Liver (tissue), 9 donors: ENCODE results near the gene CLINT1. TPM values are rescaled to one million over a fixed set of nuclear protein-coding genes. Genes with fewer than 3 reads are reported as not detected.

Source experiments
- DNase-seq: peaks from one replicate; pipeline ENCODE4 v3.0.0-alpha.2; 2017; ENCODE audit warnings: low spot score
- H3K27ac ChIP-seq, 2 donors: one replicate each; pipeline ENCODE4 v1.7.0; 2013; ENCODE audit warnings: inconsistent platforms in 2 of 2, low read length in 2 of 2, control low read depth in 1 of 2, low read depth in 1 of 2, mild to moderate bottlenecking in 1 of 2
- H3K27me3 ChIP-seq, 4 donors: one replicate each; pipeline versions ENCODE4 v1.6.1 to v1.7.0; 2013; ENCODE audit warnings: low read length in 3 of 4, inconsistent platforms in 1 of 4, mild to moderate bottlenecking in 1 of 4, moderate library complexity in 1 of 4; ENCODE audit not compliant: control insufficient read depth in 4 of 4, insufficient read depth in 4 of 4
- H3K36me3 ChIP-seq, 4 donors: one replicate each; pipeline versions ENCODE4 v1.6.1 to v1.7.0; 2013; ENCODE audit warnings: low read length in 3 of 4, mild to moderate bottlenecking in 3 of 4, low read depth in 1 of 4, moderate library complexity in 1 of 4; ENCODE audit not compliant: control insufficient read depth in 4 of 4, insufficient read depth in 3 of 4
- H3K4me1 ChIP-seq, 4 donors: one replicate each; pipeline versions ENCODE4 v1.6.1 to v1.7.0; 2013; ENCODE audit warnings: low read length in 3 of 4, mild to moderate bottlenecking in 3 of 4, moderate library complexity in 1 of 4; ENCODE audit not compliant: control insufficient read depth in 4 of 4, insufficient read depth in 4 of 4
- H3K4me3 ChIP-seq, 3 donors: one replicate each; pipeline versions ENCODE4 v1.6.1 to v1.7.0; 2013; ENCODE audit warnings: low read length in 3 of 3, control low read depth in 1 of 3, low read depth in 1 of 3, mild to moderate bottlenecking in 1 of 3
- H3K9ac ChIP-seq, 2 donors: one replicate each; pipeline ENCODE4 v1.7.0; 2013; ENCODE audit warnings: low read length in 2 of 2, mild to moderate bottlenecking in 2 of 2, moderate library complexity in 2 of 2, control low read depth in 1 of 2, low read depth in 1 of 2
- H3K9me3 ChIP-seq, 4 donors: one replicate each; pipeline versions ENCODE4 v1.6.1 to v1.7.0; 2013; ENCODE audit warnings: low read length in 3 of 4; ENCODE audit not compliant: control insufficient read depth in 4 of 4
- EGR1 ChIP-seq, 2 donors: IDR thresholded peaks; 2 replicates each; pipeline ENCODE4 v1.6.1; 2016 to 2018; ENCODE audit warnings: antibody characterized with exemption in 2 of 2, low read depth in 2 of 2
- FOXA1 ChIP-seq: IDR thresholded peaks from 2 replicates; pipeline ENCODE4 v1.6.1; 2016; ENCODE audit warnings: antibody characterized with exemption
- FOXA2 ChIP-seq: IDR thresholded peaks from 2 replicates; pipeline ENCODE4 v1.6.1; 2016; ENCODE audit warnings: antibody characterized with exemption
- GABPA ChIP-seq, 2 donors: IDR thresholded peaks in 1 of 2; conservative IDR thresholded peaks in 1 of 2; 2 replicates each; pipeline ENCODE4 v1.6.1; 2016; ENCODE audit warnings: antibody characterized with exemption in 2 of 2, mild to moderate bottlenecking in 1 of 2, moderate library complexity in 1 of 2
- HNF4A ChIP-seq, 2 donors: conservative IDR thresholded peaks; 2 replicates each; pipeline ENCODE4 v1.6.1; 2016; ENCODE audit warnings: antibody characterized with exemption in 2 of 2, mild to moderate bottlenecking in 2 of 2
- HNF4G ChIP-seq: IDR thresholded peaks from 2 replicates; pipeline ENCODE4 v1.6.1; 2016; ENCODE audit warnings: antibody characterized with exemption
- JUND ChIP-seq, 2 donors: IDR thresholded peaks; 2 replicates each; pipeline ENCODE4 v1.6.1; 2016; ENCODE audit warnings: antibody characterized with exemption in 2 of 2
- NR2F2 ChIP-seq: IDR thresholded peaks from 2 replicates; pipeline ENCODE4 v1.6.1; 2016; ENCODE audit warnings: antibody characterized with exemption
- RAD21 ChIP-seq, 2 donors: IDR thresholded peaks; 2 replicates each; pipeline ENCODE4 v1.6.1; 2016; ENCODE audit warnings: antibody characterized with exemption in 2 of 2, mild to moderate bottlenecking in 2 of 2
- RXRA ChIP-seq, 2 donors: IDR thresholded peaks; 2 replicates each; pipeline ENCODE4 v1.6.1; 2017 to 2018; ENCODE audit warnings: antibody characterized with exemption in 2 of 2, mild to moderate bottlenecking in 1 of 2
- SP1 ChIP-seq: IDR thresholded peaks from 2 replicates; pipeline ENCODE4 v1.6.1; 2018; ENCODE audit warnings: antibody characterized with exemption, mild to moderate bottlenecking
- TAF1 ChIP-seq: conservative IDR thresholded peaks from 2 replicates; pipeline ENCODE4 v1.6.1; 2016; ENCODE audit warnings: antibody characterized with exemption, mild to moderate bottlenecking
- YY1 ChIP-seq: IDR thresholded peaks from 2 replicates; pipeline ENCODE4 v1.6.1; 2016; ENCODE audit warnings: antibody characterized with exemption, mild to moderate bottlenecking
- WGBS: extraction: QIAGEN DNeasy Blood & Tissue Kit; methylation state at CpG from one replicate; pipeline ENCODE4 v1.1.7; 2013; 5-methylcytosine and 5-hydroxymethylcytosine counted together
- polyA plus RNA-seq, 2 donors: library from polyadenylated mRNA; stranded (reverse) in 1 of 2; unstranded in 1 of 2; fragments of 200-250 nt in 1 of 2; fragments of >200 nt in 1 of 2; fragmentation: Nextera tagmentation in 1 of 2; extraction: Ambion mirVana in 1 of 2; gene quantifications; one replicate each; pipeline versions ENCODE4 v1.2.1 to v1.2.3, GENCODE V29; 2013 to 2015
- total RNA-seq, 2 donors: library from RNA; depleted of rRNA; stranded (reverse); fragments of >200 nt; gene quantifications; one replicate each; pipeline ENCODE4 v1.2.3, GENCODE V29; 2014
- TF ChIP-seq, protein P1 (sequence below): fragments of 150-350 bp; IDR thresholded peaks from 2 replicates; pipeline ENCODE4 v1.5.1; 2017; ENCODE audit warnings: improper control_type of control experiment, low read depth, low read length; ENCODE audit not compliant: missing input control
- TF ChIP-seq, protein P2 (sequence below): IDR thresholded peaks from 2 replicates; pipeline ENCODE4 v1.6.1; 2016; ENCODE audit warnings: antibody characterized with exemption
- TF ChIP-seq, protein P3 (sequence below): IDR thresholded peaks from 2 replicates; pipeline ENCODE4 v1.6.1; 2016; ENCODE audit warnings: antibody characterized with exemption, mild to moderate bottlenecking
- TF ChIP-seq, protein P4 (sequence below): IDR thresholded peaks from 2 replicates; pipeline ENCODE4 v1.6.1; 2016; ENCODE audit warnings: antibody characterized with exemption
- TF ChIP-seq, protein P5 (sequence below): IDR thresholded peaks from 2 replicates; pipeline ENCODE4 v1.6.1; 2016; ENCODE audit warnings: antibody characterized with exemption
- donor health status: healthy.
- donor health status: healthy.
- donor health status: healthy.
- donor health status: healthy.
- donor health status: healthy.

Gene CLINT1
- total and polyA plus RNA-seq, 4 donors = 34.8 to 115 (median 68.3) TPM

DNA sequence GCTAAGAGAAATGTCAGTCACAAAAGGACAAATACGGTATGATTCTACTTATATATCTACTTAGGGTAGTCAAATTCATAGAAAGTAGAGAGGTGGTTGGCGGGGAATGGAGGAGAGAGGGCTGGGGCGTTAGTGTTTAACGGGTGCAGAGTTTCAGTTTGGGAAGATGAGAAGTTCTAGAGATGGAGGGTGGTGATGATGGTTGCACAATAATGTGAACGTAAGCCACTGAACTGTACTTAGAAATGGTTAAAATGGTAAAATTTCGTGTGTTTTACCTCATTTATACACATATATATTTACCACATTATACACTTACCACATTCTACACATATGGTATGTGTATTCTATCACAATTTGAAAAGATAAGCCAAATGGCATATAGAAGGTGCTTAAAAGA lies 79.7 kb downstream of the CLINT1 start:
- TF ChIP-seq EGR1 (IDR thresholded peaks at IDR 0.05; ENCODE audit: low read depth in 2 of 2) (no peak), HNF4G (no peak), JUND (IDR thresholded peaks at IDR 0.05) (no peak), GABPA (IDR thresholded peaks at IDR 0.05 in 1 of 2, conservative IDR thresholded peaks at IDR 0.05 in 1 of 2) (no peak), SP1 (no peak), YY1 (no peak), RAD21 (IDR thresholded peaks at IDR 0.05) (no peak), NR2F2 (no peak), RXRA (IDR thresholded peaks at IDR 0.05) (no peak), TAF1 (no peak)
- TF ChIP-seq, protein P1, sequence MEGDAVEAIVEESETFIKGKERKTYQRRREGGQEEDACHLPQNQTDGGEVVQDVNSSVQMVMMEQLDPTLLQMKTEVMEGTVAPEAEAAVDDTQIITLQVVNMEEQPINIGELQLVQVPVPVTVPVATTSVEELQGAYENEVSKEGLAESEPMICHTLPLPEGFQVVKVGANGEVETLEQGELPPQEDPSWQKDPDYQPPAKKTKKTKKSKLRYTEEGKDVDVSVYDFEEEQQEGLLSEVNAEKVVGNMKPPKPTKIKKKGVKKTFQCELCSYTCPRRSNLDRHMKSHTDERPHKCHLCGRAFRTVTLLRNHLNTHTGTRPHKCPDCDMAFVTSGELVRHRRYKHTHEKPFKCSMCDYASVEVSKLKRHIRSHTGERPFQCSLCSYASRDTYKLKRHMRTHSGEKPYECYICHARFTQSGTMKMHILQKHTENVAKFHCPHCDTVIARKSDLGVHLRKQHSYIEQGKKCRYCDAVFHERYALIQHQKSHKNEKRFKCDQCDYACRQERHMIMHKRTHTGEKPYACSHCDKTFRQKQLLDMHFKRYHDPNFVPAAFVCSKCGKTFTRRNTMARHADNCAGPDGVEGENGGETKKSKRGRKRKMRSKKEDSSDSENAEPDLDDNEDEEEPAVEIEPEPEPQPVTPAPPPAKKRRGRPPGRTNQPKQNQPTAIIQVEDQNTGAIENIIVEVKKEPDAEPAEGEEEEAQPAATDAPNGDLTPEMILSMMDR = no peak
- TF ChIP-seq, protein P2, sequence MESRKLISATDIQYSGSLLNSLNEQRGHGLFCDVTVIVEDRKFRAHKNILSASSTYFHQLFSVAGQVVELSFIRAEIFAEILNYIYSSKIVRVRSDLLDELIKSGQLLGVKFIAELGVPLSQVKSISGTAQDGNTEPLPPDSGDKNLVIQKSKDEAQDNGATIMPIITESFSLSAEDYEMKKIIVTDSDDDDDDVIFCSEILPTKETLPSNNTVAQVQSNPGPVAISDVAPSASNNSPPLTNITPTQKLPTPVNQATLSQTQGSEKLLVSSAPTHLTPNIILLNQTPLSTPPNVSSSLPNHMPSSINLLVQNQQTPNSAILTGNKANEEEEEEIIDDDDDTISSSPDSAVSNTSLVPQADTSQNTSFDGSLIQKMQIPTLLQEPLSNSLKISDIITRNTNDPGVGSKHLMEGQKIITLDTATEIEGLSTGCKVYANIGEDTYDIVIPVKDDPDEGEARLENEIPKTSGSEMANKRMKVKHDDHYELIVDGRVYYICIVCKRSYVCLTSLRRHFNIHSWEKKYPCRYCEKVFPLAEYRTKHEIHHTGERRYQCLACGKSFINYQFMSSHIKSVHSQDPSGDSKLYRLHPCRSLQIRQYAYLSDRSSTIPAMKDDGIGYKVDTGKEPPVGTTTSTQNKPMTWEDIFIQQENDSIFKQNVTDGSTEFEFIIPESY = no peak
- TF ChIP-seq, protein P3, sequence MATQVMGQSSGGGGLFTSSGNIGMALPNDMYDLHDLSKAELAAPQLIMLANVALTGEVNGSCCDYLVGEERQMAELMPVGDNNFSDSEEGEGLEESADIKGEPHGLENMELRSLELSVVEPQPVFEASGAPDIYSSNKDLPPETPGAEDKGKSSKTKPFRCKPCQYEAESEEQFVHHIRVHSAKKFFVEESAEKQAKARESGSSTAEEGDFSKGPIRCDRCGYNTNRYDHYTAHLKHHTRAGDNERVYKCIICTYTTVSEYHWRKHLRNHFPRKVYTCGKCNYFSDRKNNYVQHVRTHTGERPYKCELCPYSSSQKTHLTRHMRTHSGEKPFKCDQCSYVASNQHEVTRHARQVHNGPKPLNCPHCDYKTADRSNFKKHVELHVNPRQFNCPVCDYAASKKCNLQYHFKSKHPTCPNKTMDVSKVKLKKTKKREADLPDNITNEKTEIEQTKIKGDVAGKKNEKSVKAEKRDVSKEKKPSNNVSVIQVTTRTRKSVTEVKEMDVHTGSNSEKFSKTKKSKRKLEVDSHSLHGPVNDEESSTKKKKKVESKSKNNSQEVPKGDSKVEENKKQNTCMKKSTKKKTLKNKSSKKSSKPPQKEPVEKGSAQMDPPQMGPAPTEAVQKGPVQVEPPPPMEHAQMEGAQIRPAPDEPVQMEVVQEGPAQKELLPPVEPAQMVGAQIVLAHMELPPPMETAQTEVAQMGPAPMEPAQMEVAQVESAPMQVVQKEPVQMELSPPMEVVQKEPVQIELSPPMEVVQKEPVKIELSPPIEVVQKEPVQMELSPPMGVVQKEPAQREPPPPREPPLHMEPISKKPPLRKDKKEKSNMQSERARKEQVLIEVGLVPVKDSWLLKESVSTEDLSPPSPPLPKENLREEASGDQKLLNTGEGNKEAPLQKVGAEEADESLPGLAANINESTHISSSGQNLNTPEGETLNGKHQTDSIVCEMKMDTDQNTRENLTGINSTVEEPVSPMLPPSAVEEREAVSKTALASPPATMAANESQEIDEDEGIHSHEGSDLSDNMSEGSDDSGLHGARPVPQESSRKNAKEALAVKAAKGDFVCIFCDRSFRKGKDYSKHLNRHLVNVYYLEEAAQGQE = no peak
- TF ChIP-seq, protein P4, sequence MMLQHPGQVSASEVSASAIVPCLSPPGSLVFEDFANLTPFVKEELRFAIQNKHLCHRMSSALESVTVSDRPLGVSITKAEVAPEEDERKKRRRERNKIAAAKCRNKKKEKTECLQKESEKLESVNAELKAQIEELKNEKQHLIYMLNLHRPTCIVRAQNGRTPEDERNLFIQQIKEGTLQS = no peak
- TF ChIP-seq, protein P5, sequence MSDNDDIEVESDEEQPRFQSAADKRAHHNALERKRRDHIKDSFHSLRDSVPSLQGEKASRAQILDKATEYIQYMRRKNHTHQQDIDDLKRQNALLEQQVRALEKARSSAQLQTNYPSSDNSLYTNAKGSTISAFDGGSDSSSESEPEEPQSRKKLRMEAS = no peak
- Histone ChIP-seq H3K9ac (no peak overlapping the region), H3K36me3 (peaks cover 0 to 3% (median 2%) of the 10 kb centered on the region in 4 donors), H3K27ac (no peak overlapping the region), H3K4me1 (no peaks in the 10 kb centered on the region), H3K9me3 (no peaks in the 10 kb centered on the region), H3K4me3 (no peak overlapping the region), H3K27me3 (no peaks in the 10 kb centered on the region)
- 84% methylated on average over 6 of the region's 6 CpGs for WGBS
- DNase-seq = no peak

DNA sequence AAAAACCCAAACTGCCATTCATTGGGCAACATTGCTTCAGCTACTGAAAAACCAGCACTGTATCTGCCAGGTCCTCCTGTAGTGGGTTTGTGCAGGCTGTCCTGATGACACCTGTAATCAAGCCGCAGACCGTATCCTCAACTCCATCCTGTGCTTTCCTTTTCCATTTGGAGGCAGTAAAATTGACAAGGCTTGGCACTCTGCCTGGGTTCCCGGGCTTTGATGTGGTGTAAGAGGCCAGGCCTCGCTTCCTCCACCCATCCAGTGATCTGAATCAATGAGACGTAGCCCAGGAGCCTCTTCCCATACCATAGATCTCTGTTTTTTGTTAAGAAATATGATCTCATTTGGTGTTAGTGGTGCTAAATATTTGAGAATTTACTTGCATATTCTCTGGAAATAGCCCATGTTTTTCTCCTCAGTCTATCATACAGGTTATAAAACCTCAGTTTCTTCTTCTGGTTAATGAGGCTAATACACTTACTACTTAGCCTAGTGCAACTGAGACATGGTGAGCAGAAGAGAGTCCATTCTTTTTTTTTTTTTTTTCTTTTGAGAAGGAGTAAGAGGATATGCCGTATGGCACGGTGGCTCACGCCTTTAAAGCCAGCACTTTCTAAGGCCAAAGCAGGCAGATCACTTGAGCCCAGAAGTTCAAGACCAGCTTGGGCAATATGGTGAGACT lies 80.7 kb downstream of the CLINT1 start:
- H3K36me3 ChIP-seq = peaks cover 0 to 2% (median 0%) of the 10 kb centered on the region in 4 donors
- no peaks in the 10 kb centered on the region for H3K27me3 ChIP-seq
- no peak for DNase-seq
- H3K27ac ChIP-seq = no peak overlapping the region
- H3K4me3 ChIP-seq = no peak overlapping the region
- no peaks in the 10 kb centered on the region for H3K9me3 ChIP-seq
- no peaks in the 10 kb centered on the region for H3K4me1 ChIP-seq
- no peak overlapping the region for H3K9ac ChIP-seq
- WGBS = 78% methylated on average over 8 of the region's 8 CpGs
- TF ChIP-seq RXRA (IDR thresholded peaks at IDR 0.05) (no peak), FOXA2 (no peak), EGR1 (IDR thresholded peaks at IDR 0.05; ENCODE audit: low read depth in 2 of 2) (no peak), TAF1 (no peak), FOXA1 (no peak), JUND (IDR thresholded peaks at IDR 0.05) (no peak), HNF4A (conservative IDR thresholded peaks at IDR 0.05) (no peak)
- TF ChIP-seq, protein P2 = no peak
- TF ChIP-seq, protein P5 = no peak
- TF ChIP-seq, protein P3 = no peak
